ENCODE measurements around the gene NLK.
A peak's percentile ranks its signal among the peaks of the same experiment; 100 is the strongest.
"Not testable (repeated sequence)": the region's sequence is repeated elsewhere in the genome, so short reads cannot be mapped to it uniquely, and the experiment has no call there.

Gene NLK

GRCh38 chr17:28117304-28117703, 74.8 kb downstream of the NLK start:
- no peak for DNase-seq

- no peak for DNase-seq
Measured at GRCh38 chr17:28118362-28118761, 75.9 kb downstream of the NLK start.

- no peak for DNase-seq
Measured at GRCh38 chr17:28119046-28119445, 76.6 kb downstream of the NLK start.

- DNase-seq = no peak
Measured at GRCh38 chr17:28119560-28119959, 77.1 kb downstream of the NLK start.

- no peak for DNase-seq
Measured at GRCh38 chr17:28120766-28121165, 78.3 kb downstream of the NLK start.

GRCh38 chr17:28124962-28125361, 82.5 kb downstream of the NLK start:
- no peak for DNase-seq

- no peak for DNase-seq
Measured at GRCh38 chr17:28125526-28126378, 83.3 kb downstream of the NLK start.

GRCh38 chr17:28127196-28127595, 84.7 kb downstream of the NLK start:
- no peak for DNase-seq

GRCh38 chr17:28128779-28129178, 86.3 kb downstream of the NLK start:
- no peak for DNase-seq

GRCh38 chr17:28130472-28130871, 88.0 kb downstream of the NLK start:
- DNase-seq = no peak

- no peak for DNase-seq
Measured at GRCh38 chr17:28131599-28131998, 89.1 kb downstream of the NLK start.

GRCh38 chr17:28133562-28133970, 91.1 kb downstream of the NLK start:
- DNase-seq = no peak

- no peak for DNase-seq
Measured at GRCh38 chr17:28136923-28137322, 94.4 kb downstream of the NLK start.

- no peak for DNase-seq
Measured at GRCh38 chr17:28139822-28140221, 97.3 kb downstream of the NLK start.

GRCh38 chr17:28141313-28141712, 98.8 kb downstream of the NLK start:
- DNase-seq = no peak

GRCh38 chr17:28141773-28142172, 99.3 kb downstream of the NLK start:
- DNase-seq = no peak

GRCh38 chr17:28142305-28142704, 99.8 kb downstream of the NLK start:
- peak in 1 of 14 donors; percentile 40 for DNase-seq

- DNase-seq = no peak
Measured at GRCh38 chr17:28144019-28144418, 101.5 kb downstream of the NLK start.

GRCh38 chr17:28145348-28145747, 102.9 kb downstream of the NLK start:
- no peak for DNase-seq

GRCh38 chr17:28147017-28147416, 104.5 kb downstream of the NLK start:
- DNase-seq = no peak

- no peak for DNase-seq
Measured at GRCh38 chr17:28151001-28151400, 108.5 kb downstream of the NLK start.

GRCh38 chr17:28154214-28154613, 111.7 kb downstream of the NLK start:
- no peak for DNase-seq

- DNase-seq = not testable (repeated sequence)
Measured at GRCh38 chr17:28155405-28155804, 112.9 kb downstream of the NLK start.

- no peak for DNase-seq
Measured at GRCh38 chr17:28159004-28159403, 116.5 kb downstream of the NLK start.

GRCh38 chr17:28159924-28160323, 117.4 kb downstream of the NLK start:
- no peak for DNase-seq
